Activated T-cell treated with anti-CD3 and anti-CD28 coated beads, Interleukin-2, amount 50 U/mL, for 24 hours (primary cell): ENCODE results near the gene SRSF12.
"Not testable (repeated sequence)": the region's sequence is repeated elsewhere in the genome, so short reads cannot be mapped to it uniquely, and the experiment has no call there.

ENCODE experiments used
- DNase-seq: peaks from one replicate; pipeline ENCODE4 v3.0.0-alpha.2; 2020
- H3K27ac Mint-ChIP-seq: 2 replicates; pipeline ENCODE4 v1.8.0; 2020; ENCODE audit warnings: mild to moderate bottlenecking, mixed read lengths
- H3K27me3 Mint-ChIP-seq: 2 replicates; pipeline ENCODE4 v1.8.0; 2020; ENCODE audit warnings: mixed read lengths
- H3K36me3 Mint-ChIP-seq: 2 replicates; pipeline ENCODE4 v1.8.0; 2020; ENCODE audit warnings: low read depth, mixed read lengths
- H3K4me1 Mint-ChIP-seq: 2 replicates; pipeline ENCODE4 v1.8.0; 2020; ENCODE audit warnings: low read depth, mixed read lengths
- H3K4me3 Mint-ChIP-seq: 2 replicates; pipeline ENCODE4 v1.8.0; 2020; ENCODE audit warnings: mild to moderate bottlenecking, moderate library complexity, mixed read lengths
- H3K9me3 Mint-ChIP-seq: 2 replicates; pipeline ENCODE4 v1.8.0; 2020; ENCODE audit warnings: mixed read lengths

Gene SRSF12

GRCh38 chr6:89069536-89070163 is 48.2 kb downstream of the SRSF12 start:
- H3K27ac Mint-ChIP-seq, result no peak overlapping the region
- H3K36me3 Mint-ChIP-seq, result no peaks in the 10 kb centered on the region

GRCh38 chr6:89068695-89069094 is 49.2 kb downstream of the SRSF12 start:
- DNase-seq, result no peak
- Mint-ChIP-seq H3K9me3 (no peaks in the 10 kb centered on the region), H3K27me3 (peaks cover 5% of the 10 kb centered on the region), H3K36me3 (no peaks in the 10 kb centered on the region), H3K4me3 (no peak overlapping the region), H3K27ac (no peak overlapping the region), H3K4me1 (peaks cover 2% of the 10 kb centered on the region)

More at GRCh38 chr6:89069536-89070163, 48.2 kb downstream of the SRSF12 start:
- peaks cover 5% of the 10 kb centered on the region for H3K27me3 Mint-ChIP-seq
- H3K9me3 Mint-ChIP-seq, result no peaks in the 10 kb centered on the region
- H3K4me1 Mint-ChIP-seq, result peaks cover 2% of the 10 kb centered on the region
- DNase-seq, result no peak
- no peak overlapping the region for H3K4me3 Mint-ChIP-seq

- no peaks in the 10 kb centered on the region for H3K9me3 Mint-ChIP-seq
- H3K36me3 Mint-ChIP-seq, result no peaks in the 10 kb centered on the region
- no peak overlapping the region for H3K27ac Mint-ChIP-seq
- peaks cover 5% of the 10 kb centered on the region for H3K27me3 Mint-ChIP-seq
- no peaks in the 10 kb centered on the region for H3K4me1 Mint-ChIP-seq
- no peak overlapping the region for H3K4me3 Mint-ChIP-seq
- no peak for DNase-seq
These were observed 50.1 kb downstream of the SRSF12 start for GRCh38 chr6:89067796-89068195.

GRCh38 chr6:89066940-89067646 is 50.8 kb downstream of the SRSF12 start:
- no peaks in the 10 kb centered on the region for H3K4me1 Mint-ChIP-seq
- no peaks in the 10 kb centered on the region for H3K36me3 Mint-ChIP-seq
- H3K9me3 Mint-ChIP-seq, result no peaks in the 10 kb centered on the region
- peaks cover 5% of the 10 kb centered on the region for H3K27me3 Mint-ChIP-seq
- H3K27ac Mint-ChIP-seq, result no peak overlapping the region
- H3K4me3 Mint-ChIP-seq, result no peak overlapping the region
- DNase-seq, result no peak

GRCh38 chr6:89066121-89066520 is 51.8 kb downstream of the SRSF12 start:
- not testable (repeated sequence) for H3K9me3 Mint-ChIP-seq, H3K27ac Mint-ChIP-seq, H3K4me1 Mint-ChIP-seq, DNase-seq, H3K27me3 Mint-ChIP-seq, H3K36me3 Mint-ChIP-seq, H3K4me3 Mint-ChIP-seq

GRCh38 chr6:89064931-89065330 is 52.9 kb downstream of the SRSF12 start:
- not testable (repeated sequence) for H3K36me3 Mint-ChIP-seq, H3K4me3 Mint-ChIP-seq, DNase-seq, H3K27me3 Mint-ChIP-seq, H3K9me3 Mint-ChIP-seq, H3K4me1 Mint-ChIP-seq, H3K27ac Mint-ChIP-seq

- H3K4me1 Mint-ChIP-seq, result no peaks in the 10 kb centered on the region
- no peaks in the 10 kb centered on the region for H3K9me3 Mint-ChIP-seq
- DNase-seq, result no peak
- H3K27ac Mint-ChIP-seq, result no peak overlapping the region
- no peak overlapping the region for H3K4me3 Mint-ChIP-seq
- H3K36me3 Mint-ChIP-seq, result no peaks in the 10 kb centered on the region
- no peaks in the 10 kb centered on the region for H3K27me3 Mint-ChIP-seq
These were observed 54.0 kb downstream of the SRSF12 start for GRCh38 chr6:89063881-89064280.

- no peak for DNase-seq
- Mint-ChIP-seq H3K27me3 (no peaks in the 10 kb centered on the region), H3K9me3 (no peaks in the 10 kb centered on the region), H3K27ac (no peak overlapping the region), H3K4me1 (no peaks in the 10 kb centered on the region), H3K4me3 (no peak overlapping the region), H3K36me3 (no peaks in the 10 kb centered on the region)
These were observed 58.6 kb downstream of the SRSF12 start for GRCh38 chr6:89059227-89059626.

GRCh38 chr6:89058627-89059026 is 59.2 kb downstream of the SRSF12 start:
- DNase-seq, result no peak
- Mint-ChIP-seq H3K27ac (no peak overlapping the region), H3K27me3 (no peaks in the 10 kb centered on the region), H3K9me3 (no peaks in the 10 kb centered on the region), H3K4me3 (no peak overlapping the region), H3K4me1 (no peaks in the 10 kb centered on the region), H3K36me3 (no peaks in the 10 kb centered on the region)

GRCh38 chr6:89057759-89058158 is 60.1 kb downstream of the SRSF12 start:
- H3K27me3 Mint-ChIP-seq, result no peaks in the 10 kb centered on the region
- no peaks in the 10 kb centered on the region for H3K9me3 Mint-ChIP-seq
- no peaks in the 10 kb centered on the region for H3K4me1 Mint-ChIP-seq
- no peak overlapping the region for H3K27ac Mint-ChIP-seq
- no peak overlapping the region for H3K4me3 Mint-ChIP-seq
- no peaks in the 10 kb centered on the region for H3K36me3 Mint-ChIP-seq
- no peak for DNase-seq

GRCh38 chr6:89054208-89054607 is 63.7 kb downstream of the SRSF12 start:
- no peak overlapping the region for H3K27ac Mint-ChIP-seq

GRCh38 chr6:89051676-89052075 is 66.2 kb downstream of the SRSF12 start:
- DNase-seq, result no peak
- H3K4me3 Mint-ChIP-seq, result no peak overlapping the region
- H3K27me3 Mint-ChIP-seq, result no peaks in the 10 kb centered on the region
- peak overlapping the region; percentile 62 for H3K27ac Mint-ChIP-seq
- H3K36me3 Mint-ChIP-seq, result no peaks in the 10 kb centered on the region
- no peaks in the 10 kb centered on the region for H3K9me3 Mint-ChIP-seq
- H3K4me1 Mint-ChIP-seq, result peaks cover 20% of the 10 kb centered on the region

More at GRCh38 chr6:89054208-89054607, 63.7 kb downstream of the SRSF12 start:
- no peaks in the 10 kb centered on the region for H3K36me3 Mint-ChIP-seq
- no peak overlapping the region for H3K4me3 Mint-ChIP-seq
- no peaks in the 10 kb centered on the region for H3K27me3 Mint-ChIP-seq
- peaks cover 20% of the 10 kb centered on the region for H3K4me1 Mint-ChIP-seq
- DNase-seq, result no peak
- H3K9me3 Mint-ChIP-seq, result no peaks in the 10 kb centered on the region

GRCh38 chr6:89050697-89051096 is 67.2 kb downstream of the SRSF12 start:
- Mint-ChIP-seq H3K27ac (no peak overlapping the region), H3K36me3 (no peaks in the 10 kb centered on the region)

GRCh38 chr6:89050155-89050554 is 67.7 kb downstream of the SRSF12 start:
- Mint-ChIP-seq H3K27me3 (no peaks in the 10 kb centered on the region), H3K9me3 (no peaks in the 10 kb centered on the region), H3K4me1 (peaks cover 20% of the 10 kb centered on the region), H3K4me3 (no peak overlapping the region), H3K36me3 (no peaks in the 10 kb centered on the region), H3K27ac (no peak overlapping the region)
- DNase-seq, result no peak

More at GRCh38 chr6:89050697-89051096, 67.2 kb downstream of the SRSF12 start:
- Mint-ChIP-seq H3K4me3 (no peak overlapping the region), H3K9me3 (no peaks in the 10 kb centered on the region), H3K27me3 (no peaks in the 10 kb centered on the region), H3K4me1 (peaks cover 20% of the 10 kb centered on the region)
- DNase-seq, result no peak

GRCh38 chr6:89048985-89049384 is 68.9 kb downstream of the SRSF12 start:
- Mint-ChIP-seq H3K36me3 (no peaks in the 10 kb centered on the region), H3K27me3 (no peaks in the 10 kb centered on the region), H3K4me3 (no peak overlapping the region), H3K27ac (no peak overlapping the region), H3K9me3 (no peaks in the 10 kb centered on the region), H3K4me1 (peaks cover 20% of the 10 kb centered on the region)
- no peak for DNase-seq
